HepG2 (cell line): ENCODE results near the gene BEND3. TPM values are rescaled to one million over a fixed set of nuclear protein-coding genes. Genes with fewer than 3 reads are reported as not detected.

Experiments used
- ATAC-seq: fragments of 200-7000 bp; cut with Tn5 transposase; 3 replicates; pipeline ENCODE4 v1.9.1; 2020; ENCODE audit warnings: mild to moderate bottlenecking, moderate library complexity
- BruUV-seq: library from RNA; stranded (reverse); fragments of 400-500 nt; replicated peaks from 2 replicates; lab custom pipeline; 2021; lab: Mats Ljungman, UMichigan
- CTCF ChIA-PET: fragments of 300-600 bp; formaldehyde crosslinking; extraction: SDS; loops from one replicate; lab custom pipeline; 2021; ENCODE audit warnings: low total read pairs, inconsistent platforms, low intra/inter-chr PET ratio; lab: Yijun Ruan, JAX
- POLR2A ChIA-PET: fragments of 350-600 bp; sonication (Branson Sonifier 250); formaldehyde crosslinking; loops from one replicate; lab custom pipeline; 2020; ENCODE audit warnings: antibody characterized with exemption, inconsistent platforms; lab: Yijun Ruan, JAX
- DNase-seq: peaks from one replicate; pipeline ENCODE4 v3.0.0-alpha.2; 2015; ENCODE audit warnings: low spot score
- FAIRE-seq: peaks from 3 replicates; lab custom pipeline; 2011; peaks lifted over from hg19 to GRCh38; lab: Jason Lieb, UNC
- H2AFZ ChIP-seq: one replicate; pipeline ENCODE4 v1.6.1; 2011; ENCODE audit warnings: low read length, inconsistent platforms
- H3K27ac ChIP-seq: fragments of 300-600 bp; 3 replicates; pipeline ENCODE4 v1.8.0; 2011; ENCODE audit warnings: mixed run types, mild to moderate bottlenecking, mixed read lengths, low read length, inconsistent platforms; ENCODE audit not compliant: insufficient read depth; ENCODE audit errors: extremely low read length
- H3K27me3 ChIP-seq, 2 experiments: fragments of 200-600 bp in 1 of 2; 2 replicates in 1 of 2; 3 replicates in 1 of 2; pipeline versions ENCODE4 v1.6.0 to v1.8.0; 2011; ENCODE audit warnings: low read length in 2 of 2, mild to moderate bottlenecking in 2 of 2, moderate library complexity in 2 of 2, inconsistent platforms in 1 of 2; ENCODE audit not compliant: insufficient read depth in 2 of 2, control insufficient read depth in 1 of 2
- H3K36me3 ChIP-seq, 2 experiments: fragments of 200-600 bp in 1 of 2; replicated peaks in 1 of 2; 2 replicates in 1 of 2; 3 replicates in 1 of 2; pipeline versions ENCODE4 v1.5.1 to v1.8.0; 2011; ENCODE audit warnings: low read length in 2 of 2, inconsistent platforms in 1 of 2; ENCODE audit not compliant: insufficient read depth in 2 of 2, control insufficient read depth in 1 of 2
- H3K4me1 ChIP-seq: 2 replicates; pipeline ENCODE4 v1.5.1; 2012; ENCODE audit warnings: low read length, inconsistent platforms; ENCODE audit not compliant: insufficient read depth
- H3K4me2 ChIP-seq: 2 replicates; pipeline ENCODE4 v1.6.0; 2011; ENCODE audit warnings: low read depth, low read length, inconsistent platforms
- H3K4me3 ChIP-seq, 3 experiments: fragments of 200-600 bp in 1 of 3; sonication (generic), shearing (Covaris generic) in 1 of 3; replicated peaks in 1 of 3; 2 replicates each; pipeline ENCODE4 v1.5.1; 2011 to 2016; ENCODE audit warnings: low read length in 3 of 3, inconsistent platforms in 2 of 3, low read depth in 2 of 3, mild to moderate bottlenecking in 2 of 3, control low read depth in 1 of 3, mixed read lengths in 1 of 3; ENCODE audit not compliant: insufficient read depth in 1 of 3
- H3K79me2 ChIP-seq: one replicate; pipeline ENCODE4 v1.6.1; 2011; ENCODE audit warnings: low read length, inconsistent platforms; ENCODE audit not compliant: insufficient read depth
- H3K9ac ChIP-seq: 2 replicates; pipeline ENCODE4 v1.6.0; 2011; ENCODE audit warnings: mild to moderate bottlenecking, low read depth, low read length, inconsistent platforms; ENCODE audit not compliant: insufficient read depth
- H3K9me3 ChIP-seq: 2 replicates; pipeline ENCODE4 v1.5.1; 2012; ENCODE audit warnings: mild to moderate bottlenecking, low read length
- H4K20me1 ChIP-seq: 2 replicates; pipeline ENCODE4 v1.6.0; 2011; ENCODE audit warnings: inconsistent platforms, mild to moderate bottlenecking, low read length, moderate library complexity; ENCODE audit not compliant: insufficient read depth
- EHMT2 ChIP-seq: fragments of 200-600 bp; sonication (generic); IDR thresholded peaks from 2 replicates; pipeline ENCODE4 v1.7.0; 2017; ENCODE audit warnings: antibody characterized with exemption, low read depth, low read length, borderline replicate concordance
- FOXK1 ChIP-seq: sonication (generic); formaldehyde crosslinking; IDR thresholded peaks from 2 replicates; pipeline ENCODE4 v1.4.0; 2020; ENCODE audit warnings: low read depth, missing genetic modification reagents, borderline replicate concordance
- FOXM1 ChIP-seq: sonication (generic); formaldehyde crosslinking; IDR thresholded peaks from 2 replicates; pipeline ENCODE4 v1.5.0; 2020; ENCODE audit warnings: missing genetic modification reagents
- GTF3A ChIP-seq: sonication (generic); formaldehyde crosslinking; conservative IDR thresholded peaks from 2 replicates; pipeline ENCODE4 v1.4.0; 2020; ENCODE audit warnings: mild to moderate bottlenecking, missing genetic modification reagents
- HCFC1 ChIP-seq: fragments of 150-350 bp; IDR thresholded peaks from 2 replicates; pipeline ENCODE4 v1.6.1; 2014; ENCODE audit warnings: low read depth, low read length
- MED1 ChIP-seq: sonication (generic); formaldehyde crosslinking; IDR thresholded peaks from 2 replicates; pipeline ENCODE4 v1.4.0; 2020; ENCODE audit warnings: missing genetic modification reagents
- MEIS1 ChIP-seq: sonication (generic); formaldehyde crosslinking; IDR thresholded peaks from 2 replicates; pipeline ENCODE4 v1.9.0; 2021; ENCODE audit warnings: mild to moderate bottlenecking, missing genetic modification reagents, moderate library complexity, borderline replicate concordance
- MTF1 ChIP-seq: sonication (generic); formaldehyde crosslinking; IDR thresholded peaks from 2 replicates; pipeline ENCODE4 v1.5.0; 2020; ENCODE audit warnings: missing genetic modification reagents
- NCOA1 ChIP-seq: sonication (generic); formaldehyde crosslinking; IDR thresholded peaks from 2 replicates; pipeline ENCODE4 v1.9.0; 2021; ENCODE audit warnings: missing genetic modification reagents
- SAP130 ChIP-seq: IDR thresholded peaks from 2 replicates; pipeline ENCODE4 v1.6.1; 2016; ENCODE audit warnings: low read depth
- TAF15 ChIP-seq: fragments of 200-400 bp; formaldehyde crosslinking; IDR thresholded peaks from one replicate; pipeline ENCODE4 v1.6.1; 2018; ENCODE audit warnings: mild to moderate bottlenecking, low read depth, low read length; ENCODE audit not compliant: poor library complexity, severe bottlenecking
- TCF7 ChIP-seq: sonication (generic); IDR thresholded peaks from 2 replicates; pipeline ENCODE4 v1.6.1; 2016; ENCODE audit warnings: antibody characterized with exemption, low read depth
- YEATS2 ChIP-seq: sonication (generic); formaldehyde crosslinking; IDR thresholded peaks from 2 replicates; pipeline ENCODE4 v1.4.0; 2020; ENCODE audit warnings: missing genetic modification reagents, borderline replicate concordance
- ZFP90 ChIP-seq: sonication (generic); formaldehyde crosslinking; IDR thresholded peaks from 2 replicates; pipeline ENCODE4 v1.8.0; 2022; ENCODE audit warnings: missing genetic modification reagents, mild to moderate bottlenecking, inconsistent platforms, borderline replicate concordance
- ZKSCAN1 ChIP-seq: fragments of 150-350 bp; IDR thresholded peaks from 2 replicates; pipeline ENCODE4 v1.6.1; 2014; ENCODE audit warnings: low read length
- ZNF121 ChIP-seq: sonication (generic); formaldehyde crosslinking; IDR thresholded peaks from 2 replicates; pipeline ENCODE4 v1.5.0; 2020; ENCODE audit warnings: mild to moderate bottlenecking, missing genetic modification reagents
- ZNF124 ChIP-seq: sonication (generic); formaldehyde crosslinking; IDR thresholded peaks from 2 replicates; pipeline ENCODE4 v1.4.0; 2020; ENCODE audit warnings: missing genetic modification reagents
- ZNF230 ChIP-seq: sonication (generic); formaldehyde crosslinking; IDR thresholded peaks from 2 replicates; pipeline ENCODE4 v1.4.0; 2020; ENCODE audit warnings: mild to moderate bottlenecking, missing genetic modification reagents
- ZNF614 ChIP-seq: IDR thresholded peaks from 2 replicates; pipeline ENCODE4 v1.6.1; 2018; ENCODE audit warnings: missing biosample characterization, missing genetic modification reagents, inconsistent platforms, borderline replicate concordance
- ZNF644 ChIP-seq: IDR thresholded peaks from 2 replicates; pipeline ENCODE4 v1.6.1; 2016; ENCODE audit warnings: low read depth
- ZNF879 ChIP-seq: sonication (generic); formaldehyde crosslinking; IDR thresholded peaks from 2 replicates; pipeline ENCODE4 v1.8.1; 2023; ENCODE audit warnings: missing genetic modification reagents
- WGBS: methylation state at CpG from one replicate; pipeline ENCODE4 v1.1.6; 2017; ENCODE audit warnings: low lambda C conversion rate; 5-methylcytosine and 5-hydroxymethylcytosine counted together
- in situ Hi-C: cut with HindIII; loops from 2 replicates; pipeline ENCODE4 v1.10.0; 2017; ENCODE audit warnings: low pct_unique_long_range_greater_than_20kb; ENCODE audit not compliant: extremely low pct_ligation_motif_present
- intact Hi-C: fragments of 100-400 bp; cut with micrococcal nuclease; formaldehyde crosslinking; loops from one replicate; pipeline ENCODE4 v1.10.0; 2022; ENCODE audit not compliant: unreplicated experiment
- polyA plus RNA-seq, 8 experiments: library from polyadenylated mRNA; depleted of rRNA in 3 of 8; stranded (reverse) in 7 of 8; unstranded in 1 of 8; fragments of >200 nt; fragmentation: Illumina TruSeq in 4 of 8; extraction: Trizol in 4 of 8; gene quantifications; 2 replicates each; pipeline versions ENCODE4 v1.2.1 to v1.2.3, GENCODE V29; 2011 to 2016; ENCODE audit warnings: low read depth in 4 of 8, missing spikeins in 1 of 8, mixed read lengths in 1 of 8; ENCODE audit not compliant: insufficient read depth in 1 of 8
- total RNA-seq, 5 experiments: library from RNA; depleted of rRNA; stranded (reverse); fragments of >200 nt; fragmentation: Illumina TruSeq; extraction: Trizol; gene quantifications; 2 replicates each; pipeline ENCODE4 v1.2.3, GENCODE V29; 2016; ENCODE audit warnings: low read depth in 1 of 5
- TF ChIP-seq, protein P1 (sequence below): IDR thresholded peaks from 2 replicates; pipeline ENCODE4 v1.6.1; 2012; ENCODE audit warnings: inconsistent platforms
- TF ChIP-seq, protein P2 (sequence below), 2 experiments: sonication (generic) in 1 of 2; formaldehyde crosslinking in 1 of 2; IDR thresholded peaks; 2 replicates each; pipeline versions ENCODE4 v1.4.0 to v1.6.1; 2018 to 2020; ENCODE audit warnings: missing genetic modification reagents in 2 of 2, borderline replicate concordance in 1 of 2, low read depth in 1 of 2, mild to moderate bottlenecking in 1 of 2, missing biosample characterization in 1 of 2

The BEND3 gene
- total and polyA plus RNA-seq, 2 of the 13 experiments (the other 11 are each of a cell fraction or from before 2014, with no cell fraction given), result 1.4 to 5.8 TPM

DNA sequence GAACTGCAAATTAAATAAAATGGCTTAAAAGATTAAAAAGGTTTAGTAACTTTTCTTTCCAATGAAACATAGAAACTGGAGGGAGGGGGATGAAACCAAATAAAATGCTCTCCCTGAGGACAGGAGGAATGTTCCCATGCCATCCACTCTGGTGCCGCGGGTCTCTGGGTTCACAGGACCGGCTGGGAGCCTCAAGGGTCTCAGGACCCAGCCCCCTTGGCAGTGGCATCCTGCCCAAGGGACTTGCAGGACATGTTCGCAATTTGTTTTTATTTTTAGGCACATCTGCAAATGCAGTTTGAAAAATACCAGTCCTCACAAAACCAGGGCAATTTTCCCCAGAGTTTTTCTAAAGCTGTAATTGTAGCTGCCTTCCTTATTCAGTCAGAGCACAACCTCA is 7.5 kb downstream of the BEND3 start (continued):
- no peak for TF ChIP-seq MEIS1 (CRISPR knock-in tag)
- no peak for TF ChIP-seq ZNF124 (CRISPR knock-in tag)
- TF ChIP-seq ZFP90 (CRISPR knock-in tag), result no peak
- TF ChIP-seq TAF15, result no peak
- no peak for TF ChIP-seq NCOA1 (CRISPR knock-in tag)
- TF ChIP-seq SAP130 (CRISPR knock-in tag), result no peak
- no peak for TF ChIP-seq FOXM1 (CRISPR knock-in tag)
- TF ChIP-seq YEATS2 (CRISPR knock-in tag), result no peak
- no peak for TF ChIP-seq ZNF879 (CRISPR knock-in tag)
- no peak for TF ChIP-seq ZKSCAN1

DNA sequence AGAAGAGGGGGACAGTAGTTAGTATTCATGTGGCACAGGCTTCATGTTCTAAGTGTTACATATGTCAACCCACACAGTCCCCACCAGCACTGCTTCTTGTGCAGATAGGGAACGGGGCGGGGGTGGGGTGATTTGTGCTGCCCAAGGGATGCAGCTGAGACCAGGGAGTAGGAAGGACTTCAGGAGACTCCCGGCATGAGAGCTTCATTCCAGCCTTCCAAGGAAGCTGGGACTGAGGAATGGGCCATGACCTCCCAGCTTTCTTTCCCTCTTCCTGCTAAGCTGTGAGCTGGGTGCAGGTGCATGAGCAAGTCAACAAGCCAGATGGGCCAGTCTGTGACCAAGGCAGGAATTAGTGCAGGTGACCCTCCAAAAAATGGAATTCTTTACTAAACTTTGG is 9.2 kb downstream of the BEND3 start:
- Histone ChIP-seq H3K27ac (no peak overlapping the region), H3K79me2 (peaks cover 2% of the 10 kb centered on the region), H3K9ac (no peak overlapping the region), H3K4me3 (no peak overlapping the region), H3K4me2 (no peak overlapping the region), H3K36me3 (no peaks in the 10 kb centered on the region), H3K9me3 (no peaks in the 10 kb centered on the region), H2AFZ (no peak overlapping the region), H3K27me3 (no peaks in the 10 kb centered on the region), H3K4me1 (peaks cover 14% of the 10 kb centered on the region), H4K20me1 (no peaks in the 10 kb centered on the region)
- in situ Hi-C loops, result no loop called here
- intact Hi-C loops, result no loop called here
- ChIA-PET POLR2A (interaction anchor here (0.7 kb wide), 1 partner anchor 852 kb away, joined by 4 read pairs; the partner anchor contains the start of gene SEC63), CTCF (no interaction called here)
- 93% methylated on average over 3 of the region's 3 CpGs for WGBS
- DNase-seq (no peak), ATAC-seq (no peak), FAIRE-seq (no peak)
- BruUV-seq, result no TSS peak
- TF ChIP-seq ZNF614 (CRISPR knock-in tag) (no peak), ZNF230 (CRISPR knock-in tag) (no peak), ZNF644 (CRISPR knock-in tag) (no peak), HCFC1 (no peak), FOXK1 (CRISPR knock-in tag) (no peak), ZNF121 (CRISPR knock-in tag) (no peak), EHMT2 (no peak), MED1 (CRISPR knock-in tag) (no peak), GTF3A (CRISPR knock-in tag) (no peak), TCF7 (no peak), MTF1 (CRISPR knock-in tag) (no peak)
- TF ChIP-seq, protein P1, sequence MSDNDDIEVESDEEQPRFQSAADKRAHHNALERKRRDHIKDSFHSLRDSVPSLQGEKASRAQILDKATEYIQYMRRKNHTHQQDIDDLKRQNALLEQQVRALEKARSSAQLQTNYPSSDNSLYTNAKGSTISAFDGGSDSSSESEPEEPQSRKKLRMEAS, result no peak
- TF ChIP-seq, protein P2, sequence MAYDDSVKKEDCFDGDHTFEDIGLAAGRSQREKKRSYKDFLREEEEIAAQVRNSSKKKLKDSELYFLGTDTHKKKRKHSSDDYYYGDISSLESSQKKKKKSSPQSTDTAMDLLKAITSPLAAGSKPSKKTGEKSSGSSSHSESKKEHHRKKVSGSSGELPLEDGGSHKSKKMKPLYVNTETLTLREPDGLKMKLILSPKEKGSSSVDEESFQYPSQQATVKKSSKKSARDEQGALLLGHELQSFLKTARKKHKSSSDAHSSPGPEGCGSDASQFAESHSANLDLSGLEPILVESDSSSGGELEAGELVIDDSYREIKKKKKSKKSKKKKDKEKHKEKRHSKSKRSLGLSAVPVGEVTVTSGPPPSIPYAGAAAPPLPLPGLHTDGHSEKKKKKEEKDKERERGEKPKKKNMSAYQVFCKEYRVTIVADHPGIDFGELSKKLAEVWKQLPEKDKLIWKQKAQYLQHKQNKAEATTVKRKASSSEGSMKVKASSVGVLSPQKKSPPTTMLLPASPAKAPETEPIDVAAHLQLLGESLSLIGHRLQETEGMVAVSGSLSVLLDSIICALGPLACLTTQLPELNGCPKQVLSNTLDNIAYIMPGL (CRISPR knock-in tag; IDR thresholded peaks at IDR 0.05; ENCODE audit: borderline replicate concordance in 1 of 2, low read depth in 1 of 2), result no peak
